Cardiac muscle cell (in vitro differentiated cells and primary cell): Measurements from ENCODE around the gene CDO1. TPM values are rescaled to one million over a fixed set of nuclear protein-coding genes. Genes with fewer than 3 reads are reported as not detected.
"Not testable (repeated sequence)": the region's sequence is repeated elsewhere in the genome, so short reads cannot be mapped to it uniquely, and the experiment has no call there.

Experiments
- DNase-seq, 2 donors: peaks; one replicate each; pipeline versions ENCODE4 v3.0.0 to v3.0.0-alpha.2; 2010 to 2017; ENCODE audit warnings: low read depth in 1 of 2, low spot score in 1 of 2
- H3K27ac ChIP-seq: fragments of 200-600 bp; sonication (generic); 2 replicates; pipeline ENCODE4 v1.5.1; 2016
- H3K27me3 ChIP-seq: fragments of 200-600 bp; sonication (generic); 2 replicates; pipeline ENCODE4 v1.6.0; 2016; ENCODE audit warnings: control low read depth
- H3K36me3 ChIP-seq: fragments of 200-600 bp; sonication (generic); 2 replicates; pipeline ENCODE4 v1.5.1; 2016; ENCODE audit warnings: control low read depth
- H3K4me1 ChIP-seq: fragments of 200-600 bp; sonication (generic); 2 replicates; pipeline ENCODE4 v1.8.1; 2017; ENCODE audit warnings: low read depth, mild to moderate bottlenecking, mixed run types
- H3K4me3 ChIP-seq: fragments of 200-600 bp; sonication (generic); 2 replicates; pipeline ENCODE4 v1.5.1; 2016; ENCODE audit warnings: mild to moderate bottlenecking
- H3K9me3 ChIP-seq: fragments of 200-600 bp; sonication (generic); 2 replicates; pipeline ENCODE4 v1.5.1; 2017; ENCODE audit warnings: low read depth, mild to moderate bottlenecking, control low read depth
- CTCF ChIP-seq: IDR thresholded peaks from 2 replicates; pipeline ENCODE4 v1.5.1; 2012; ENCODE audit warnings: low read depth, mild to moderate bottlenecking, low read length
- polyA plus RNA-seq: library from polyadenylated mRNA; unstranded; fragments of >200 nt; fragmentation: Nextera tagmentation; extraction: Ambion mirVana; gene quantifications from 2 replicates; pipeline ENCODE4 v1.2.1, GENCODE V29; 2016
- total RNA-seq: library from RNA; depleted of rRNA; stranded (reverse); fragments of >200 nt; gene quantifications from 2 replicates; pipeline ENCODE4 v1.2.3, GENCODE V29; 2016

CDO1 gene
- total and polyA plus RNA-seq, 2 experiments from 2014 or later = 16.1 to 19.0 TPM

GRCh38 chr5:115809946-115810345, 6.5 kb downstream of the CDO1 start:
- TF ChIP-seq CTCF = no peak
- peaks cover 15% of the 10 kb centered on the region for H3K27me3 ChIP-seq
- H3K9me3 ChIP-seq = no peaks in the 10 kb centered on the region
- no peak overlapping the region for H3K27ac ChIP-seq
- no peaks in the 10 kb centered on the region for H3K4me1 ChIP-seq
- no peaks in the 10 kb centered on the region for H3K36me3 ChIP-seq
- no peak overlapping the region for H3K4me3 ChIP-seq
- DNase-seq = no peak

GRCh38 chr5:115808066-115808465, 8.4 kb downstream of the CDO1 start:
- H3K36me3 ChIP-seq, H3K27me3 ChIP-seq, DNase-seq, H3K9me3 ChIP-seq, H3K4me1 ChIP-seq, H3K4me3 ChIP-seq, H3K27ac ChIP-seq: not testable (repeated sequence)

GRCh38 chr5:115807654-115808052, 8.8 kb downstream of the CDO1 start:
- no peak for TF ChIP-seq CTCF
- no peak overlapping the region for H3K4me3 ChIP-seq
- no peaks in the 10 kb centered on the region for H3K4me1 ChIP-seq
- DNase-seq = no peak
- H3K27ac ChIP-seq = no peak overlapping the region
- H3K36me3 ChIP-seq = no peaks in the 10 kb centered on the region
- no peaks in the 10 kb centered on the region for H3K9me3 ChIP-seq
- no peaks in the 10 kb centered on the region for H3K27me3 ChIP-seq

GRCh38 chr5:115806986-115807653, 9.3 kb downstream of the CDO1 start:
- Histone ChIP-seq H3K4me3 (no peak overlapping the region), H3K36me3 (no peaks in the 10 kb centered on the region), H3K4me1 (no peaks in the 10 kb centered on the region), H3K9me3 (no peaks in the 10 kb centered on the region), H3K27me3 (no peaks in the 10 kb centered on the region), H3K27ac (no peak overlapping the region)
- DNase-seq = no peak
- TF ChIP-seq CTCF = no peak

- Histone ChIP-seq H3K27me3 (no peaks in the 10 kb centered on the region), H3K4me1 (no peaks in the 10 kb centered on the region), H3K27ac (no peak overlapping the region), H3K36me3 (no peaks in the 10 kb centered on the region), H3K4me3 (no peak overlapping the region), H3K9me3 (no peaks in the 10 kb centered on the region)
- no peak for DNase-seq
- no peak for TF ChIP-seq CTCF
Measured at GRCh38 chr5:115801984-115802383, 14.5 kb downstream of the CDO1 start.

- no peak overlapping the region for H3K27ac ChIP-seq
- H3K27me3 ChIP-seq = no peaks in the 10 kb centered on the region
- no peak overlapping the region for H3K4me3 ChIP-seq
- no peaks in the 10 kb centered on the region for H3K9me3 ChIP-seq
- no peak for DNase-seq
- no peaks in the 10 kb centered on the region for H3K4me1 ChIP-seq
- no peaks in the 10 kb centered on the region for H3K36me3 ChIP-seq
- no peak for TF ChIP-seq CTCF
Measured at GRCh38 chr5:115801152-115801551, 15.3 kb downstream of the CDO1 start.
